HepG2 (cell line): ENCODE results near the gene HYAL1. TPM values are rescaled to one million over a fixed set of nuclear protein-coding genes. Genes with fewer than 3 reads are reported as not detected.
A peak's percentile ranks its signal among the peaks of the same experiment; 100 is the strongest.

Experiments used
- HMGA1 ChIP-seq: sonication (generic); formaldehyde crosslinking; conservative IDR thresholded peaks from 2 replicates; pipeline ENCODE4 v1.4.0; 2020; ENCODE audit warnings: missing genetic modification reagents
- KDM5A ChIP-seq: fragments of 200-600 bp; sonication (generic); IDR thresholded peaks from 2 replicates; pipeline ENCODE4 v1.7.0; 2018; ENCODE audit warnings: antibody characterized with exemption, mild to moderate bottlenecking, low read length, borderline replicate concordance
- SMAD1 ChIP-seq: sonication (generic); formaldehyde crosslinking; IDR thresholded peaks from 2 replicates; pipeline ENCODE4 v1.4.0; 2020; ENCODE audit warnings: missing genetic modification reagents, low read depth, mild to moderate bottlenecking, borderline replicate concordance
- ZNF256 ChIP-seq: sonication (generic); formaldehyde crosslinking; conservative IDR thresholded peaks from 2 replicates; pipeline ENCODE4 v1.4.0; 2020; ENCODE audit warnings: missing genetic modification reagents
- ZNF512B ChIP-seq: sonication (generic); formaldehyde crosslinking; IDR thresholded peaks from 2 replicates; pipeline ENCODE4 v1.5.1; 2020; ENCODE audit warnings: missing genetic modification reagents, mild to moderate bottlenecking, borderline replicate concordance
- ZNF552 ChIP-seq: sonication (generic); formaldehyde crosslinking; IDR thresholded peaks from 2 replicates; pipeline ENCODE4 v1.9.0; 2022; ENCODE audit warnings: missing genetic modification reagents, mild to moderate bottlenecking, borderline replicate concordance
- ZNF562 ChIP-seq: sonication (generic); formaldehyde crosslinking; IDR thresholded peaks from 2 replicates; pipeline ENCODE4 v1.8.0; 2022; ENCODE audit warnings: missing genetic modification reagents, borderline replicate concordance
- ZNF773 ChIP-seq: sonication (generic); formaldehyde crosslinking; IDR thresholded peaks from 2 replicates; pipeline ENCODE4 v1.4.0; 2020; ENCODE audit warnings: missing genetic modification reagents, borderline replicate concordance
- polyA plus RNA-seq, 8 experiments: library from polyadenylated mRNA; depleted of rRNA in 3 of 8; stranded (reverse) in 7 of 8; unstranded in 1 of 8; fragments of >200 nt; fragmentation: Illumina TruSeq in 4 of 8; extraction: Trizol in 4 of 8; gene quantifications; 2 replicates each; pipeline versions ENCODE4 v1.2.1 to v1.2.3, GENCODE V29; 2011 to 2016; ENCODE audit warnings: low read depth in 4 of 8, missing spikeins in 1 of 8, mixed read lengths in 1 of 8; ENCODE audit not compliant: insufficient read depth in 1 of 8
- total RNA-seq, 5 experiments: library from RNA; depleted of rRNA; stranded (reverse); fragments of >200 nt; fragmentation: Illumina TruSeq; extraction: Trizol; gene quantifications; 2 replicates each; pipeline ENCODE4 v1.2.3, GENCODE V29; 2016; ENCODE audit warnings: low read depth in 1 of 5
- TF ChIP-seq, protein P1 (sequence below): sonication (generic); formaldehyde crosslinking; IDR thresholded peaks from 2 replicates; pipeline ENCODE4 v1.9.0; 2021; ENCODE audit warnings: mild to moderate bottlenecking, missing genetic modification reagents
- TF ChIP-seq, protein P2 (sequence below): sonication (generic); formaldehyde crosslinking; IDR thresholded peaks from 2 replicates; pipeline ENCODE4 v1.9.0; 2021; ENCODE audit warnings: missing genetic modification reagents, borderline replicate concordance
- TF ChIP-seq, protein P3 (sequence below): sonication (generic); formaldehyde crosslinking; IDR thresholded peaks from 2 replicates; pipeline ENCODE4 v1.4.0; 2020; ENCODE audit warnings: missing genetic modification reagents, borderline replicate concordance

Gene HYAL1
- total and polyA plus RNA-seq, 2 of the 13 experiments (the other 11 are each of a cell fraction or from before 2014, with no cell fraction given), result 76.5 to 193 TPM

GRCh38 chr3:50337175-50337861 lies 33.9 kb upstream of the HYAL1 start (continued):
- TF ChIP-seq, protein P1, sequence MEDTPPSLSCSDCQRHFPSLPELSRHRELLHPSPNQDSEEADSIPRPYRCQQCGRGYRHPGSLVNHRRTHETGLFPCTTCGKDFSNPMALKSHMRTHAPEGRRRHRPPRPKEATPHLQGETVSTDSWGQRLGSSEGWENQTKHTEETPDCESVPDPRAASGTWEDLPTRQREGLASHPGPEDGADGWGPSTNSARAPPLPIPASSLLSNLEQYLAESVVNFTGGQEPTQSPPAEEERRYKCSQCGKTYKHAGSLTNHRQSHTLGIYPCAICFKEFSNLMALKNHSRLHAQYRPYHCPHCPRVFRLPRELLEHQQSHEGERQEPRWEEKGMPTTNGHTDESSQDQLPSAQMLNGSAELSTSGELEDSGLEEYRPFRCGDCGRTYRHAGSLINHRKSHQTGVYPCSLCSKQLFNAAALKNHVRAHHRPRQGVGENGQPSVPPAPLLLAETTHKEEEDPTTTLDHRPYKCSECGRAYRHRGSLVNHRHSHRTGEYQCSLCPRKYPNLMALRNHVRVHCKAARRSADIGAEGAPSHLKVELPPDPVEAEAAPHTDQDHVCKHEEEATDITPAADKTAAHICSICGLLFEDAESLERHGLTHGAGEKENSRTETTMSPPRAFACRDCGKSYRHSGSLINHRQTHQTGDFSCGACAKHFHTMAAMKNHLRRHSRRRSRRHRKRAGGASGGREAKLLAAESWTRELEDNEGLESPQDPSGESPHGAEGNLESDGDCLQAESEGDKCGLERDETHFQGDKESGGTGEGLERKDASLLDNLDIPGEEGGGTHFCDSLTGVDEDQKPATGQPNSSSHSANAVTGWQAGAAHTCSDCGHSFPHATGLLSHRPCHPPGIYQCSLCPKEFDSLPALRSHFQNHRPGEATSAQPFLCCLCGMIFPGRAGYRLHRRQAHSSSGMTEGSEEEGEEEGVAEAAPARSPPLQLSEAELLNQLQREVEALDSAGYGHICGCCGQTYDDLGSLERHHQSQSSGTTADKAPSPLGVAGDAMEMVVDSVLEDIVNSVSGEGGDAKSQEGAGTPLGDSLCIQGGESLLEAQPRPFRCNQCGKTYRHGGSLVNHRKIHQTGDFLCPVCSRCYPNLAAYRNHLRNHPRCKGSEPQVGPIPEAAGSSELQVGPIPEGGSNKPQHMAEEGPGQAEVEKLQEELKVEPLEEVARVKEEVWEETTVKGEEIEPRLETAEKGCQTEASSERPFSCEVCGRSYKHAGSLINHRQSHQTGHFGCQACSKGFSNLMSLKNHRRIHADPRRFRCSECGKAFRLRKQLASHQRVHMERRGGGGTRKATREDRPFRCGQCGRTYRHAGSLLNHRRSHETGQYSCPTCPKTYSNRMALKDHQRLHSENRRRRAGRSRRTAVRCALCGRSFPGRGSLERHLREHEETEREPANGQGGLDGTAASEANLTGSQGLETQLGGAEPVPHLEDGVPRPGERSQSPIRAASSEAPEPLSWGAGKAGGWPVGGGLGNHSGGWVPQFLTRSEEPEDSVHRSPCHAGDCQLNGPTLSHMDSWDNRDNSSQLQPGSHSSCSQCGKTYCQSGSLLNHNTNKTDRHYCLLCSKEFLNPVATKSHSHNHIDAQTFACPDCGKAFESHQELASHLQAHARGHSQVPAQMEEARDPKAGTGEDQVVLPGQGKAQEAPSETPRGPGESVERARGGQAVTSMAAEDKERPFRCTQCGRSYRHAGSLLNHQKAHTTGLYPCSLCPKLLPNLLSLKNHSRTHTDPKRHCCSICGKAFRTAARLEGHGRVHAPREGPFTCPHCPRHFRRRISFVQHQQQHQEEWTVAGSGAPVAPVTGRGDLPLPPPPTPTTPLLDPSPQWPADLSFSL, result no peak
- no peak; the same call in 1 of the 2 replicates for TF ChIP-seq SMAD1 (CRISPR knock-in tag)
- TF ChIP-seq ZNF256 (CRISPR knock-in tag), result peak; percentile 95
- no peak for TF ChIP-seq ZNF512B
- no peak; the same call in 1 of the 2 replicates for TF ChIP-seq ZNF562 (CRISPR knock-in tag)
- TF ChIP-seq KDM5A, result no peak; the same call in 1 of the 2 replicates
- TF ChIP-seq, protein P2, sequence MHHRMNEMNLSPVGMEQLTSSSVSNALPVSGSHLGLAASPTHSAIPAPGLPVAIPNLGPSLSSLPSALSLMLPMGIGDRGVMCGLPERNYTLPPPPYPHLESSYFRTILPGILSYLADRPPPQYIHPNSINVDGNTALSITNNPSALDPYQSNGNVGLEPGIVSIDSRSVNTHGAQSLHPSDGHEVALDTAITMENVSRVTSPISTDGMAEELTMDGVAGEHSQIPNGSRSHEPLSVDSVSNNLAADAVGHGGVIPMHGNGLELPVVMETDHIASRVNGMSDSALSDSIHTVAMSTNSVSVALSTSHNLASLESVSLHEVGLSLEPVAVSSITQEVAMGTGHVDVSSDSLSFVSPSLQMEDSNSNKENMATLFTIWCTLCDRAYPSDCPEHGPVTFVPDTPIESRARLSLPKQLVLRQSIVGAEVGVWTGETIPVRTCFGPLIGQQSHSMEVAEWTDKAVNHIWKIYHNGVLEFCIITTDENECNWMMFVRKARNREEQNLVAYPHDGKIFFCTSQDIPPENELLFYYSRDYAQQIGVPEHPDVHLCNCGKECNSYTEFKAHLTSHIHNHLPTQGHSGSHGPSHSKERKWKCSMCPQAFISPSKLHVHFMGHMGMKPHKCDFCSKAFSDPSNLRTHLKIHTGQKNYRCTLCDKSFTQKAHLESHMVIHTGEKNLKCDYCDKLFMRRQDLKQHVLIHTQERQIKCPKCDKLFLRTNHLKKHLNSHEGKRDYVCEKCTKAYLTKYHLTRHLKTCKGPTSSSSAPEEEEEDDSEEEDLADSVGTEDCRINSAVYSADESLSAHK, result no peak
- TF ChIP-seq ZNF773, result 0 out of 2 replicates have a peak, but pooled peaks have one; percentile 29
- TF ChIP-seq ZNF552 (CRISPR knock-in tag), result peak; percentile 60; the same call in 1 of the 2 replicates
- no peak for TF ChIP-seq HMGA1
- TF ChIP-seq, protein P3, sequence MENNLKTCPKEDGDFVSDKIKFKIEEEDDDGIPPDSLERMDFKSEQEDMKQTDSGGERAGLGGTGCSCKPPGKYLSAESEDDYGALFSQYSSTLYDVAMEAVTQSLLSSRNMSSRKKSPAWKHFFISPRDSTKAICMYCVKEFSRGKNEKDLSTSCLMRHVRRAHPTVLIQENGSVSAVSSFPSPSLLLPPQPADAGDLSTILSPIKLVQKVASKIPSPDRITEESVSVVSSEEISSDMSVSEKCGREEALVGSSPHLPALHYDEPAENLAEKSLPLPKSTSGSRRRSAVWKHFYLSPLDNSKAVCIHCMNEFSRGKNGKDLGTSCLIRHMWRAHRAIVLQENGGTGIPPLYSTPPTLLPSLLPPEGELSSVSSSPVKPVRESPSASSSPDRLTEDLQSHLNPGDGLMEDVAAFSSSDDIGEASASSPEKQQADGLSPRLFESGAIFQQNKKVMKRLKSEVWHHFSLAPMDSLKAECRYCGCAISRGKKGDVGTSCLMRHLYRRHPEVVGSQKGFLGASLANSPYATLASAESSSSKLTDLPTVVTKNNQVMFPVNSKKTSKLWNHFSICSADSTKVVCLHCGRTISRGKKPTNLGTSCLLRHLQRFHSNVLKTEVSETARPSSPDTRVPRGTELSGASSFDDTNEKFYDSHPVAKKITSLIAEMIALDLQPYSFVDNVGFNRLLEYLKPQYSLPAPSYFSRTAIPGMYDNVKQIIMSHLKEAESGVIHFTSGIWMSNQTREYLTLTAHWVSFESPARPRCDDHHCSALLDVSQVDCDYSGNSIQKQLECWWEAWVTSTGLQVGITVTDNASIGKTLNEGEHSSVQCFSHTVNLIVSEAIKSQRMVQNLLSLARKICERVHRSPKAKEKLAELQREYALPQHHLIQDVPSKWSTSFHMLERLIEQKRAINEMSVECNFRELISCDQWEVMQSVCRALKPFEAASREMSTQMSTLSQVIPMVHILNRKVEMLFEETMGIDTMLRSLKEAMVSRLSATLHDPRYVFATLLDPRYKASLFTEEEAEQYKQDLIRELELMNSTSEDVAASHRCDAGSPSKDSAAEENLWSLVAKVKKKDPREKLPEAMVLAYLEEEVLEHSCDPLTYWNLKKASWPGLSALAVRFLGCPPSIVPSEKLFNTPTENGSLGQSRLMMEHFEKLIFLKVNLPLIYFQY (CRISPR knock-in tag), result peak; percentile 14; the same call in 1 of the 2 replicates
